Adrenal gland (tissue), 5 donors: ENCODE data around the gene CGREF1.

Experiments used
- CTCF ChIP-seq, 6 experiments: fragments of 450-650 bp in 4 of 6; fragments of 200-600 bp in 2 of 6; sonication (generic) in 1 of 6; IDR thresholded peaks; 1 replicate in 5 of 6; 2 replicates in 1 of 6; pipeline versions ENCODE4 v1.5.1 to v1.8.0; 2016 to 2021; ENCODE audit warnings: antibody characterized with exemption in 6 of 6, mild to moderate bottlenecking in 2 of 6, moderate library complexity in 1 of 6
- POLR2A ChIP-seq, 2 donors: fragments of 450-650 bp; IDR thresholded peaks; one replicate each; pipeline ENCODE4 v1.6.1; 2017; ENCODE audit warnings: antibody characterized with exemption in 2 of 2, mild to moderate bottlenecking in 2 of 2, moderate library complexity in 1 of 2
- donor health status: DM: no; HTN: no; CAD: no.

GRCh38 chr2:27137322-27137935 lies 18.5 kb upstream of the CGREF1 start:
- TF ChIP-seq POLR2A (IDR thresholded peaks at IDR 0.05) (no peak), CTCF (IDR thresholded peaks at IDR 0.05) (no peak)
